ENCODE data around the gene KCNK5.

DNA sequence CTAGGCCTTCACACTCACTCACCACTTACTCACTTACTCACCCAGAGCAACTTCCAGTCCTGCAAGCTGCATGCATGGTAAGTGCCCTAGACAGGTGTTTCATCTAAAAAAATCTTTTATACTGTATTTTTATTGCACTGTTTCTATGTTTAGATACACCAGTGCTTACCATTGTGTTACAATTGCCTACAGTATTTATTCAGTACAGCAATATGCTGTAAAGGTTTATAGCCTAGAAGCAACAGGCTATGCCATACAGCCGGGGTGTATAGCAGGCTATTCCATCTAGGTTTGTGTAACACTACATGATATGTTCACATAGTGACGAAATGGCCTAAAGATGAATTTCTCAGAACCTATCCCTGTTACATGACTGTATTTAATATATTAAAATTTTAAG lies 37.1 kb upstream of the KCNK5 start:
- no peak for TF ChIP-seq POLR2A (IDR thresholded peaks at IDR 0.05)
- TF ChIP-seq, protein P1, sequence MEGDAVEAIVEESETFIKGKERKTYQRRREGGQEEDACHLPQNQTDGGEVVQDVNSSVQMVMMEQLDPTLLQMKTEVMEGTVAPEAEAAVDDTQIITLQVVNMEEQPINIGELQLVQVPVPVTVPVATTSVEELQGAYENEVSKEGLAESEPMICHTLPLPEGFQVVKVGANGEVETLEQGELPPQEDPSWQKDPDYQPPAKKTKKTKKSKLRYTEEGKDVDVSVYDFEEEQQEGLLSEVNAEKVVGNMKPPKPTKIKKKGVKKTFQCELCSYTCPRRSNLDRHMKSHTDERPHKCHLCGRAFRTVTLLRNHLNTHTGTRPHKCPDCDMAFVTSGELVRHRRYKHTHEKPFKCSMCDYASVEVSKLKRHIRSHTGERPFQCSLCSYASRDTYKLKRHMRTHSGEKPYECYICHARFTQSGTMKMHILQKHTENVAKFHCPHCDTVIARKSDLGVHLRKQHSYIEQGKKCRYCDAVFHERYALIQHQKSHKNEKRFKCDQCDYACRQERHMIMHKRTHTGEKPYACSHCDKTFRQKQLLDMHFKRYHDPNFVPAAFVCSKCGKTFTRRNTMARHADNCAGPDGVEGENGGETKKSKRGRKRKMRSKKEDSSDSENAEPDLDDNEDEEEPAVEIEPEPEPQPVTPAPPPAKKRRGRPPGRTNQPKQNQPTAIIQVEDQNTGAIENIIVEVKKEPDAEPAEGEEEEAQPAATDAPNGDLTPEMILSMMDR (IDR thresholded peaks at IDR 0.05): no peak

Measured in tibial nerve (tissue), 3 donors.